CD4-positive, alpha-beta T cell (primary cell): ENCODE results near the gene TGM5. TPM values are rescaled to one million over a fixed set of nuclear protein-coding genes. Genes with fewer than 3 reads are reported as not detected.

Experiments used
- ATAC-seq: fragments of 200-7000 bp; cut with Tn5 transposase; one replicate; pipeline ENCODE4 v1.10.0; 2022; ENCODE audit warnings: mild to moderate bottlenecking; ENCODE audit not compliant: poor library complexity
- CTCF ChIA-PET: fragments of 350-600 bp; sonication (Branson Sonifier 250); formaldehyde crosslinking; loops from one replicate; lab custom pipeline; 2021; ENCODE audit warnings: antibody characterized with exemption, inconsistent platforms; lab: Charles Lee
- POLR2A ChIA-PET: fragments of 350-600 bp; sonication (Branson Sonifier 250); formaldehyde crosslinking; loops from one replicate; lab custom pipeline; 2021; ENCODE audit warnings: antibody characterized with exemption, inconsistent platforms; lab: Charles Lee
- DNase-seq, 14 experiments: peaks; one replicate each; pipeline ENCODE4 v3.0.0-alpha.2; 2013 to 2020; ENCODE audit warnings: mixed read lengths in 2 of 14
- H3K27ac ChIP-seq, 2 donors: one replicate each; pipeline versions ENCODE4 v1.5.1 to v1.7.0; 2013; ENCODE audit warnings: low read length in 2 of 2, low read depth in 1 of 2, mild to moderate bottlenecking in 1 of 2
- H3K27me3 ChIP-seq, 2 experiments: 1 replicate in 1 of 2; 2 replicates in 1 of 2; pipeline versions ENCODE4 v1.6.1 to v1.7.0; 2013; ENCODE audit warnings: low read length in 2 of 2, control low read depth in 1 of 2, mild to moderate bottlenecking in 1 of 2, moderate library complexity in 1 of 2; ENCODE audit not compliant: insufficient read depth in 2 of 2, control insufficient read depth in 1 of 2
- H3K36me3 ChIP-seq: one replicate; pipeline ENCODE4 v1.6.1; 2013; ENCODE audit warnings: low read length, control low read depth; ENCODE audit not compliant: insufficient read depth
- H3K4me1 ChIP-seq: one replicate; pipeline ENCODE4 v1.6.1; 2013; ENCODE audit warnings: low read length, control low read depth; ENCODE audit not compliant: insufficient read depth
- H3K4me3 ChIP-seq: one replicate; pipeline ENCODE4 v1.5.1; 2013; ENCODE audit warnings: mild to moderate bottlenecking, low read length, moderate library complexity
- H3K9me3 ChIP-seq, 2 experiments: 1 replicate in 1 of 2; 2 replicates in 1 of 2; pipeline versions ENCODE4 v1.6.1 to v1.7.0; 2013; ENCODE audit warnings: low read length in 2 of 2, mild to moderate bottlenecking in 2 of 2, control low read depth in 1 of 2, moderate library complexity in 1 of 2; ENCODE audit not compliant: control insufficient read depth in 1 of 2, insufficient read depth in 1 of 2
- H3K27ac Mint-ChIP-seq: one replicate; pipeline ENCODE4 v1.8.0; 2020; ENCODE audit warnings: mixed read lengths
- H3K27me3 Mint-ChIP-seq: one replicate; pipeline ENCODE4 v1.8.0; 2021; ENCODE audit warnings: mixed read lengths
- H3K36me3 Mint-ChIP-seq: one replicate; pipeline ENCODE4 v1.8.0; 2021; ENCODE audit warnings: low read depth, mixed read lengths
- H3K4me1 Mint-ChIP-seq: one replicate; pipeline ENCODE4 v1.8.0; 2021; ENCODE audit warnings: low read depth, mixed read lengths
- H3K4me3 Mint-ChIP-seq: one replicate; pipeline ENCODE4 v1.8.0; 2020; ENCODE audit warnings: mild to moderate bottlenecking, mixed read lengths
- H3K9me3 Mint-ChIP-seq: one replicate; pipeline ENCODE4 v1.8.0; 2020; ENCODE audit warnings: mixed read lengths
- intact Hi-C, 2 experiments: fragments of 100-400 bp; cut with DNase I in 1 of 2; cut with micrococcal nuclease in 1 of 2; formaldehyde crosslinking; loops; one replicate each; pipeline versions ENCODE4 v1.15.1 to v1.9.0; 2023 to 2025; cut with DNase I, micrococcal nuclease
- total RNA-seq, 174 experiments: library from RNA in 2 of 174; stranded (reverse) in 2 of 174; gene quantifications; one replicate each; pipeline ENCODE4 v1.2.3 and lab custom pipeline; 2021 to 2026
- TF ChIP-seq, protein P1 (sequence below): fragments of 200-600 bp; IDR thresholded peaks from one replicate; pipeline ENCODE4 v1.8.0; 2022; ENCODE audit warnings: antibody characterized with exemption, mild to moderate bottlenecking

Gene TGM5
- total RNA-seq, 2 experiments from 2014 or later = not detected

DNA sequence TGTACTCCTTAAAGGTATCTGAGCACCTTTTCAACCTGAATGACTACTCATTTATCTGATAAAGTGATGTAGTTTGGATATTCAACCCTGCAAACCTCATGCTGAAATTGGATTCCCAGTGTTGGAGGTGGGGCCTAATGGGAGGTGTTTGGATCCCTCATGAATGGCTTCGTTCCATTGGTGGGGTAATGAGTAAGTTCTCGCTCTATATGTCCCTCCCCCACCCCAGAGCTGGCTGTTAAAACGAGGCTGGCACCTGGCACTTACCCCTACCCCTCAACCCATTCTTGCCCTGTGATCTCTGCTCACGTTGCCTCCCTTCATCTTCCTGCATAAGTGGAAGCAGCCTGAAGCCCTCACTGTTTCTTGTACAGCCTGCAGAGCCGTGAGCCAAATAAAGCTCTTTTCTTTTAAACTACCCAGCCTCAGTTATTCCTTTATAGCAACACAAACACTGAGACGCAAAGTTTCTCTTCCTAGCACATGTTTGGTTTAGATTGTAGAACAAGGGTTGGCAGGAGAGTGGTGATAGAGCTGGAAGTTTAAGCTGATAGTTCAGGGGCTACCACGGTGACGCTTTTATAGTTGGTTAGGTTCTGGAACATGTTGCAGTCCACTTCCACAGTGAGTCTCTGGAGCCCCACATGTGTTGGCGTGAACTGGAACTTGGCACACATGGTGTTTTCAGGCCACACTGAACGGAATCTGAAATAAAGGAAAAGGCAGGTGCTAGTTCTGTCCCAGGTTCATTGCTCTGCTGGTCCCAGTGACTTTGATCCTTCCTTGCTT lies 69.8 kb downstream of the TGM5 start:
- POLR2A ChIA-PET = no interaction called here
- Histone ChIP-seq H3K36me3 (peaks cover 53% of the 10 kb centered on the region), H3K4me3 (no peak overlapping the region), H3K9me3 (peaks cover 0 to 7% of the 10 kb centered on the region in 2 experiments), H3K4me1 (no peaks in the 10 kb centered on the region), H3K27me3 (no peaks in the 10 kb centered on the region), H3K27ac (no peak overlapping the region)
- Mint-ChIP-seq H3K9me3 (peaks cover 5% of the 10 kb centered on the region), H3K27ac (no peak overlapping the region), H3K36me3 (peaks cover 66% of the 10 kb centered on the region), H3K27me3 (no peaks in the 10 kb centered on the region), H3K4me3 (no peak overlapping the region), H3K4me1 (peaks cover 5% of the 10 kb centered on the region)
- TF ChIP-seq, protein P1, sequence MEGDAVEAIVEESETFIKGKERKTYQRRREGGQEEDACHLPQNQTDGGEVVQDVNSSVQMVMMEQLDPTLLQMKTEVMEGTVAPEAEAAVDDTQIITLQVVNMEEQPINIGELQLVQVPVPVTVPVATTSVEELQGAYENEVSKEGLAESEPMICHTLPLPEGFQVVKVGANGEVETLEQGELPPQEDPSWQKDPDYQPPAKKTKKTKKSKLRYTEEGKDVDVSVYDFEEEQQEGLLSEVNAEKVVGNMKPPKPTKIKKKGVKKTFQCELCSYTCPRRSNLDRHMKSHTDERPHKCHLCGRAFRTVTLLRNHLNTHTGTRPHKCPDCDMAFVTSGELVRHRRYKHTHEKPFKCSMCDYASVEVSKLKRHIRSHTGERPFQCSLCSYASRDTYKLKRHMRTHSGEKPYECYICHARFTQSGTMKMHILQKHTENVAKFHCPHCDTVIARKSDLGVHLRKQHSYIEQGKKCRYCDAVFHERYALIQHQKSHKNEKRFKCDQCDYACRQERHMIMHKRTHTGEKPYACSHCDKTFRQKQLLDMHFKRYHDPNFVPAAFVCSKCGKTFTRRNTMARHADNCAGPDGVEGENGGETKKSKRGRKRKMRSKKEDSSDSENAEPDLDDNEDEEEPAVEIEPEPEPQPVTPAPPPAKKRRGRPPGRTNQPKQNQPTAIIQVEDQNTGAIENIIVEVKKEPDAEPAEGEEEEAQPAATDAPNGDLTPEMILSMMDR = no peak
- intact Hi-C loops = no loop called here
- CTCF ChIA-PET = no interaction called here
- ATAC-seq = no peak
- DNase-seq = no peak

DNA sequence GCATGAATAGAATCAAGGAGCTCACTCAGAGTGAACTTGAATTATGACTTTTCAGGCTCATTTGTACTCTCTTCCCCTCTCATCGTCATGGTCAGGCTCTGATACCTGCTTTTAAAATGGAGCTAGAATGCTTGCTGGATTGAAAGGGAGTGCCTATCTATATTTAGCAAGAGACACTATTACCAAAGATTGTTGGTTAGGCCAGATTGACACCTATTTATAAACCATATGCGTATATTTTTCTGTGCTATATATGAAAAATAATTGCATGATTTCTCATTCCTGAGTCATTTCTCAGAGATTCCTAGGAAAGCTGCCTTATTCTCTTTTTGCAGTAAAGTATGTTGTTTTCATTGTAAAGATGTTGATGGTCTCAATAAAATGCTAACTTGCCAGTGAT lies 71.9 kb downstream of the TGM5 start:
- TF ChIP-seq, protein P1 = no peak
- POLR2A ChIA-PET = interaction anchor here (1.3 kb wide), 1 partner anchor 10 kb away, joined by 3 read pairs; no protein-coding TSS in a partner anchor
- peaks cover 75% of the 10 kb centered on the region for H3K36me3 ChIP-seq

DNA sequence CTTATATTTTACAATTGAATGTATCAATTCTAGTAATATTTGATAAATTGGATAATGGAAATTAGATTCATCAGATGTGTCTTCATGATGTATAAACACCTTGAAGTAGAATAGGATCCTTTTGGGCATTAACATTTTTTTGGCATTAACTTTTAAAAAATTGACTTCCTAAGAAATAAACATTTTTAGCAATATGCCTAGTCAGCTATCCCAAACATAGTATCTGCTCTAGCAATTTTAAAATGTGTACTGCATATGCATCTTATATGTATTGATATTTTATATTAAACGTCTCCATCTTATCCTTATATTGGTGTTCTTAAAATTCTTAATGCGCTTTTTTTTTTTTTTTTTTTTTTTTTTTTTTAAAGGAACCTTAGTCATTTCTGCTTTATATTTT lies 73.0 kb downstream of the TGM5 start:
- CTCF ChIA-PET = interaction anchor here (0.7 to 1.3 kb wide), 4 partner anchors 9 to 125 kb away, joined by 3 to 4 read pairs (median 3); no protein-coding TSS in a partner anchor
- POLR2A ChIA-PET = interaction anchor here (1.3 kb wide), 1 partner anchor 9 kb away, joined by 3 read pairs; no protein-coding TSS in a partner anchor
- H3K4me3 ChIP-seq = no peak overlapping the region
- H3K27me3 ChIP-seq = no peaks in the 10 kb centered on the region
- intact Hi-C loops = no loop called here
- H3K9me3 ChIP-seq = peaks cover 0 to 3% of the 10 kb centered on the region in 2 experiments
- Mint-ChIP-seq H3K9me3 (peaks cover 5% of the 10 kb centered on the region), H3K36me3 (peaks cover 90% of the 10 kb centered on the region), H3K27ac (no peak overlapping the region), H3K27me3 (no peaks in the 10 kb centered on the region), H3K4me3 (no peak overlapping the region), H3K4me1 (peaks cover 26% of the 10 kb centered on the region)
- peaks cover 84% of the 10 kb centered on the region for H3K36me3 ChIP-seq
- no peak overlapping the region for H3K27ac ChIP-seq
- ATAC-seq (no peak), DNase-seq (no peak)
- TF ChIP-seq, protein P1 = no peak
- no peaks in the 10 kb centered on the region for H3K4me1 ChIP-seq

More for the DNA sequence above, 71.9 kb downstream of the TGM5 start:
- Histone ChIP-seq H3K27me3 (no peaks in the 10 kb centered on the region), H3K4me3 (no peak overlapping the region), H3K9me3 (peaks cover 0 to 7% of the 10 kb centered on the region in 2 experiments), H3K4me1 (no peaks in the 10 kb centered on the region), H3K27ac (no peak overlapping the region)
- ATAC-seq = no peak
- intact Hi-C loops = no loop called here
- Mint-ChIP-seq H3K9me3 (peaks cover 5% of the 10 kb centered on the region), H3K27ac (no peak overlapping the region), H3K4me1 (peaks cover 17% of the 10 kb centered on the region), H3K27me3 (no peaks in the 10 kb centered on the region), H3K36me3 (peaks cover 86% of the 10 kb centered on the region), H3K4me3 (no peak overlapping the region)
- no peak for DNase-seq
- CTCF ChIA-PET = interaction anchor here (1.1 to 1.4 kb wide), 2 partner anchors 31 to 90 kb away, joined by 3 to 4 read pairs; no protein-coding TSS in a partner anchor
